HG03521 (cell line): Measurements from ENCODE around the gene ZNF397.
"Not testable (repeated sequence)": the region's sequence is repeated elsewhere in the genome, so short reads cannot be mapped to it uniquely, and the experiment has no call there.

Source experiments
- ATAC-seq: cut with Tn5 transposase; IDR thresholded peaks from one replicate; pipeline ENCODE4 v1.9.1; 2021; ENCODE audit warnings: mild to moderate bottlenecking, moderate library complexity; ENCODE audit not compliant: unreplicated experiment

ZNF397 gene

GRCh38 chr18:35240664-35241447, at the start of gene ZNF397:
Gene ZNF397, plus strand, starts transcription at chr18:35241034. Its CDS starts 1,437 bp downstream, at chr18:35242471.
- ATAC-seq = peak; percentile 99

- ATAC-seq = no peak
Observed at GRCh38 chr18:35191698-35192025, 49.2 kb upstream of the ZNF397 start.

- no peak for ATAC-seq
Observed at GRCh38 chr18:35192415-35192814, 48.4 kb upstream of the ZNF397 start.

GRCh38 chr18:35193316-35193715, 47.5 kb upstream of the ZNF397 start:
- ATAC-seq = no peak

GRCh38 chr18:35197296-35197695, 43.5 kb upstream of the ZNF397 start:
- no peak for ATAC-seq

GRCh38 chr18:35201256-35201931, 39.4 kb upstream of the ZNF397 start:
- no peak for ATAC-seq

GRCh38 chr18:35203067-35203466, 37.8 kb upstream of the ZNF397 start:
- ATAC-seq = no peak

GRCh38 chr18:35205199-35205712, 35.6 kb upstream of the ZNF397 start:
- ATAC-seq = no peak

- ATAC-seq = not testable (repeated sequence)
Observed at GRCh38 chr18:35205746-35206458, 34.9 kb upstream of the ZNF397 start.

GRCh38 chr18:35215026-35215425, 25.8 kb upstream of the ZNF397 start:
- ATAC-seq = no peak

GRCh38 chr18:35216611-35217010, 24.2 kb upstream of the ZNF397 start:
- ATAC-seq = not testable (repeated sequence)

- ATAC-seq = not testable (repeated sequence)
Observed at GRCh38 chr18:35219331-35219730, 21.5 kb upstream of the ZNF397 start.

- ATAC-seq = no peak
Observed at GRCh38 chr18:35220424-35220823, 20.4 kb upstream of the ZNF397 start.

- ATAC-seq = no peak
Observed at GRCh38 chr18:35223797-35224196, 17.0 kb upstream of the ZNF397 start.

GRCh38 chr18:35227254-35227653, 13.6 kb upstream of the ZNF397 start:
- ATAC-seq = no peak

- ATAC-seq = peak; percentile 76
Observed at GRCh38 chr18:35231052-35231451, 9.8 kb upstream of the ZNF397 start.

- no peak for ATAC-seq
Observed at GRCh38 chr18:35236571-35237363, 4.1 kb upstream of the ZNF397 start.

GRCh38 chr18:35239314-35239713, 1.5 kb upstream of the ZNF397 start:
- no peak for ATAC-seq

- no peak for ATAC-seq
Observed at GRCh38 chr18:35241448-35241804, 592 bp downstream of the ZNF397 start.

GRCh38 chr18:35242426-35242825, 1.6 kb downstream of the ZNF397 start:
- no peak for ATAC-seq

GRCh38 chr18:35244671-35245070, 3.8 kb downstream of the ZNF397 start:
- no peak for ATAC-seq
